Kidney tubule cell (primary cell): ENCODE measurements around the gene THRB.
A peak's percentile ranks its signal among the peaks of the same experiment; 100 is the strongest.

ENCODE experiments used
- DNase-seq: peaks from one replicate; pipeline ENCODE4 v3.0.0-alpha.2; 2018; ENCODE audit warnings: low spot score

The THRB gene

DNA sequence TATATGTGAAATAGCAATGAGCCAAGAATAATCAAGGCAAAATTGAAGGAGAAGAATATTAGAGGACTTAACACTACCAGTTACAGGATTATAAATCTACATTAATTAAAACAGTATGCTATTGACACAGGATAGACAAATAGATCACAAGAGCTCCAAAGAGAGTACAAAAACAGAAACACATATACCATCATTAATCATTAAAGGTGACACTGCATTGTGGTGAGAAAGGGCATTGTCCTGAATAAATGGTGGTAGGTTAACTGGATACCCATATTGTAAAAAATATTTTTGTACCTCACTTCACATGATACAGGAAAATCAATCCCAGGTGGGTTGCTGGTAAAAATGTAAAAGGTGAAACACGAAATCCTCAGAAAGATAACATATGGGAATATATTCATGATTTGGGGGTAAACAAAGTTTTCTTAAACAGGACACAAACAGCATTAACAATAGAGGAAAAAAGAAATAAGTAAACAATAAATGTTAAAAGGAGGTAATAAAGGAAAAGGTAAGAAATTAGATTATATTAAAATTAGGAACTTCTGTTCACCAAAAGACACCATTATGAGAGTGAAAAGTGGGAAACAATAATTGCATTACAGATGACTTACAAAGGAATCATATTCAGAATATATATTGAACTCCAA, 145.2 kb downstream of the THRB start:
- no peak for DNase-seq

GRCh38 chr3:24348348-24348747, 146.3 kb downstream of the THRB start:
- no peak for DNase-seq

- DNase-seq: no peak
These were observed 149.7 kb downstream of the THRB start for GRCh38 chr3:24344784-24345439.

DNA sequence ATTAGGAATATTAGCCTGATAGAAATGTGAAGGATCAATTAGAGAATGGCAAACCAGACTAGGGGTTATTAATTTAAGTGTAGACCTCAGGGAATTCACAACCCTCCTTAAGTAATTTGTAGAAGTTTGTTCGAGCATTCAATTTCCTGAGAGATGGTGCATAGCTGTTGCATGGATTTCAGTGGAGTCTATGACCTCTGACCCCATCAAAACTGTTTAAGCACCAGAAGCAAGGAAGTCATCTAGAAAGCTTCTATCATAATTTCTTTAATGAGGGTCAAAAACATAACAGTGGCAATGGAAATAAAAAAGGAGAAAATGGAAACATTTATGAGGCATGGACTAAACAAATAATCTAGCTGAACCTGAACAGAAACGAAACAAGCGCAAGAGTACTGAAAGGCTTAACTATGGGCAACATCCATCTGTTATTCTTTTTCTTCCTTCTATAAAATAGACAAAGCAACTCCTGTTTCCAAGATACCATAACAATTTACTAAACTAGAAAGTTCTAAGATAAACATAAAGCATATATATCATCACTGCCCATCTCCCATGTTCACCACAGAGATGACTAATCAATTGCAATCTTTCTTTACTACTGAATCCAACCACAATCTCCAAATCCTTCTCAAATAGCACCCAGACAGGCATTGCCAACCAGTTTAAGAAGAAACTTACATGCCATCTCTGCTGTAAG, 151.4 kb downstream of the THRB start:
- peak; percentile 49 for DNase-seq

- no peak for DNase-seq
These were observed 152.4 kb downstream of the THRB start for GRCh38 chr3:24342275-24342674.

- DNase-seq: peak; percentile 60
These were observed 153.0 kb downstream of the THRB start for GRCh38 chr3:24341668-24342067.

GRCh38 chr3:24340966-24341365, 153.7 kb downstream of the THRB start:
- no peak for DNase-seq

DNA sequence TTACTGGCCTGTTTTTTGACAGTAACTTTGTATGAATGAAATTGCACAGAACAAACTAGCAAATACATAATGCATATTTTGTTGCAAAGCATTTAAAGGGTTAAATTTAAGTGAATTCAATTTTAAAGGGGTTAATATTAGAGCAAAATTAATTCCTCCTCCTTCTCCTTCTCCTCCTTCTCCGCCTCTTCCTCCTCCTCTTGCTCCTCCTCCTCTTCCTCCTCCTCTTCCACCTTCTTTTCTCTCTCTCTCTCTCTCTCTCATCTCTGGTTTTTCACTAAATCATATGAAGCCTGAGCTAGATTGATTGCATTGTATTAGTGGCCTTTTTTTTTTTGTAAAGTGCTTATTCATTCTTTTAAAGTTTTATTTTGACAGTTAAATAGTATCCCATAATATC, 154.5 kb downstream of the THRB start:
- no peak for DNase-seq

DNA sequence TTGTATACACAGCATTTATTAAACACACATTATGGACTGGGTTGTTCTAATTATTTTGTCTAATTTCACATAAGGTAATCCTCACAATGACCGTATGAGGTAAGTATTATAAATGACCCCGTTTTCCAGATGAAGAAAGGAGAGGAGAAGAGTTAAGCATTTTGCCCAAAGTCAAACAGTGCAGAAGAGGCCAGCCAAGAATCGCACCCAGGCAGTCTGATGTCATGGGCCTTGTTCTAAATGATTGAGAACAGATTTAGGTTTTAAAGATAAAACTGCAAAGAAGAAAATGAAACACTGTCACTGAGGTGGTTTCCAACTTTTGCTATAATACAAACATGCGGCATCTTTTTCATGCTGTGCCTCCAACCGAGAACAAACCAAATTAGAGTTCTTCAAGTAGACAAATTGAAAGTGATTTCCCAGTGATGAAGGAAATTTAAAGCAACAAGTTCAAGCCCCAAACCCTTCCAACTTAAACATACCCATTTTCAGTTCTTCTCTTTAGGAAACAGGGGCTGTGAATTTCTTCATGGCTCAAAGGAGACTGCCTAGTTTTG, 155.3 kb downstream of the THRB start:
- no peak for DNase-seq

GRCh38 chr3:24338409-24339130, 156.1 kb downstream of the THRB start:
- DNase-seq: no peak

DNA sequence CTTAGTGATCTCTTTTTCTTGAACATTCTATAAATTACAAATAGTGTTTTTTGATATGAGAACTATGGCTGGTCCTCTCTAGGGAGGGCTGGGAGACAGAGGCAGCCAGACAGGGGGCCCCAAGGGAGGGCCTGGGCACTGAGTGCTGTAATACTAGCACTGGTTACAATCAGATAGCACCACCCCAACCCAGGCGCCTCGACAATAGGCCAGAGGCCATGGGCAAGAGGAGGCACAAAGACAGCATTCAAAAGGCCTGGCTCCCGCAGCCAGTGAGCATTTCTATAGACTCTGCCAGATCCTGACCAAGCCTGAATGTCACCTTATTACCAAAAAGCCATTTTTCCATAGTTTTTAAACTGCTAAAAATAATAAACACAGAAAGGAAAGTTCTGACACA, 158.5 kb downstream of the THRB start:
- no peak for DNase-seq

- DNase-seq: no peak
These were observed 162.6 kb downstream of the THRB start for GRCh38 chr3:24332092-24332491.

DNA sequence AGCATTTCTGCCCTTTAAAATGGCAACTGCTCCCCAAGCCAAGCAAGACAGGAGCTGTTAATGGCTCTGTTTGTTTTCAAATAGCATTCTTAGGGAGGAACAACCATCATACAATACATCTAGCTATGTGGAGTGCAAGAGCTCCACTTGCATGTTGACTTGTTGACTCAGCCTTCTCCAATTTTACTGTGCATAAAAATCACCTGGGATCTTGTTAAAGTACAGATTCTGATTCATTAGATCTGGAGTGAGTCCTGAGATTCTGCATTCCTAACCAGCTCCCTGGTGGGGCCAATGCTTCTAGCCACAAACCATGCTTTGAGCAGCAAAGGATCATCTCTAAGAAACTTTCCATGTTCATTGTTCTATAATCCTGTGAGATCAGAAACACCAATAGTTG, 171.4 kb downstream of the THRB start:
- peak; percentile 57 for DNase-seq

GRCh38 chr3:24320601-24321000, 174.0 kb downstream of the THRB start:
- DNase-seq: peak; percentile 49

DNA sequence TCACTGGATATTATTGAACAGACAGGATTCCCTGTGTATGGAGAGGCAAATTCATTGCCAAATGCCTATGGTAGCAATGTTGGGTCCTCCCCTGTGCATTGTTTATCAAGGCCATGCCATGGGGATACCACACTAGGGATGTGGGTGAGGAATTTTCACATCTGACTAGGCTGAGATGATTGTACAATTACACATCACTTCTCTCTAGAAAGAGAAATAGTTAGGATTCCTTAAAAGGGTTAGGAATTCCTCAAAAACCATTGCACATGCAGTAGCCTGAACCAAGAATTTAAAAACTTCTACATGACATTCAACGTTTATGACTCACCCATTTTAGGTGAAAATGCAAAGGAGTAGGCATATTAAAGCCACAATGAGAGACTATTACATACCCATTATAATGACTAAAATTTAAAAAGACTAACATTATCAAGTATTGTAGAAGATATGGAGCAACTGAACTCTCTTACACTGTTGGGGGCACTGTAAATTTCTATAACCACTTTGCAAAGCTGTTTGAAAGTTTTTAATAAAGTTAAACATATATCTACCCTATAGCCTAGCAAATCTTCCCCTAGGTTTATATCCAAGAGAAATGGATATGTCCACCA, 175.9 kb downstream of the THRB start:
- DNase-seq: peak; percentile 97

GRCh38 chr3:24316887-24317383, 177.7 kb downstream of the THRB start:
- DNase-seq: peak; percentile 73

GRCh38 chr3:24315971-24316370, 178.7 kb downstream of the THRB start:
- DNase-seq: peak; percentile 84

DNA sequence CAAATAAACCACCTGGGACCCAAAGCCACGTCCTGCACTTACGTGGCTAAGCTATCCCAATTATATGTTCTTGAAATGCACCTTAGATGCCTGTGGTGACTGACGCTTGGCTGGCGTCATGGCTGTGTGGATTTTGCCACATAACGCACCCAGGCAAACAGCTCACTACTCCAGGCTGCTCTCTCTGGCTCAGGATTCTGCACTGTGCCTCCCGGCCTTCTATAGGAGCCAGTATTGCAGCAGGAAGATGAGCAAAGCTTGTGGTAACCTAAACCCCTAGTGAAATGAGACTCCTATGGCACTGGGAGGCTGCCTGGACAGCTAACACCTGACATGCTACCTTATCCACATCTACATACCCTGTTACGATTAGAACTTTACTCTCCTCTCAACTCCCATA, 179.3 kb downstream of the THRB start:
- DNase-seq: peak; percentile 38

DNA sequence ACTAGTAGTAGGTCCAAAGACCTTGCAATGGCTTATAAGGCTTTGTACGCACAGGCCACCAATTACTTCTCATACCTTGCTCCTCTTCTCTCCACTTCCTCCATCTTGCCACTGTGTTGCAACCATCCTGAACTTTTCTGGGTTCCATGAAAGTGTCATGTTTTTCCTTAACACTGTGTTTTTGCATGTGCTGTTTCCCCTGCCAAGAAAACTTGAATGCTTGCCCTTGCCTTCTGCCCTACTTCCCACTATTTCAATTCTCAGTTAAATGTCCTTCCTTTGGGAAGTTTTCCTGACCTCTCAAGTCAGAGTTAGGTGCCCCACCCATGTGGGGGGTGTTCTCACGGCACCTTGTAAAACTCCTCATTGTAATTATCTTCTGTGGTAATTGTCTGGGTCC, 182.8 kb downstream of the THRB start:
- DNase-seq: no peak

DNA sequence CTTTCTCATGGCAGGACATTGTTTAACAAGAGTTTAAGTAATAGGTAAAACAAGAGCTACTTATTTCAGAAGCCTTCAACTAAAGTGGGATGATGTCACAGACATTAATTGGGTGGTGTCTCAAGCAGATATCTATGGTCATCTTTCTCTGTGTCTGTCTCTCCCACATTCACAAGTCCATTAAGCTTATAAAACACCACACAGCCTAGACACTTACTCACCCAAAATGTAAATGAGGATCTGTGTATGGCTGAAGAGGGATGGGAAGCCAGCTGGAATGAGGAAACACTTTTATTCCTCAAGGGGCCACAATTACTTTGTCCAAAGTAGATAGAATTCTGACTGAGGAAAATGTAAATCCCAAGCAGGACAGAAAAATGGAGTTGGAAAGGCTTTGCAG, 183.8 kb downstream of the THRB start:
- peak; percentile 81 for DNase-seq

DNA sequence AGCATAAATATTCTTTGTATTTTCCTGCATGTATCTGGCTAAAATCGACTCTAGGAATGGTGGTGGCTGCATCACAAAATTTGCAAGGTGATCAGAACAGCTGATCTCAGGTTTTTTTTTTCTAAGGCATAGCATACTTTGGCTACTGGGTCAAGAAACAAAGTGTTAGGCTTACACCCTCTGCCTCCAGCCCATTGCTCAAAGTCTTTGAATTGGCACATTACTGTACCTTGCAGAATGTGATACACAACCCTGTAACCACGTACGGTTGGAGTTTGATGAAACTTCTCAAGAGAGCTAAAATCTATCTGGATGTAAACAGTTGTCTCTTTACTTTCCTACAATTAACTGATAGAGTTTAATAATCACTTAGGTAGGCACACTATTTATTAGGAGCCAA, 188.1 kb downstream of the THRB start:
- no peak for DNase-seq
